ENCODE measurements around the gene STING1.

STING1 gene

DNA sequence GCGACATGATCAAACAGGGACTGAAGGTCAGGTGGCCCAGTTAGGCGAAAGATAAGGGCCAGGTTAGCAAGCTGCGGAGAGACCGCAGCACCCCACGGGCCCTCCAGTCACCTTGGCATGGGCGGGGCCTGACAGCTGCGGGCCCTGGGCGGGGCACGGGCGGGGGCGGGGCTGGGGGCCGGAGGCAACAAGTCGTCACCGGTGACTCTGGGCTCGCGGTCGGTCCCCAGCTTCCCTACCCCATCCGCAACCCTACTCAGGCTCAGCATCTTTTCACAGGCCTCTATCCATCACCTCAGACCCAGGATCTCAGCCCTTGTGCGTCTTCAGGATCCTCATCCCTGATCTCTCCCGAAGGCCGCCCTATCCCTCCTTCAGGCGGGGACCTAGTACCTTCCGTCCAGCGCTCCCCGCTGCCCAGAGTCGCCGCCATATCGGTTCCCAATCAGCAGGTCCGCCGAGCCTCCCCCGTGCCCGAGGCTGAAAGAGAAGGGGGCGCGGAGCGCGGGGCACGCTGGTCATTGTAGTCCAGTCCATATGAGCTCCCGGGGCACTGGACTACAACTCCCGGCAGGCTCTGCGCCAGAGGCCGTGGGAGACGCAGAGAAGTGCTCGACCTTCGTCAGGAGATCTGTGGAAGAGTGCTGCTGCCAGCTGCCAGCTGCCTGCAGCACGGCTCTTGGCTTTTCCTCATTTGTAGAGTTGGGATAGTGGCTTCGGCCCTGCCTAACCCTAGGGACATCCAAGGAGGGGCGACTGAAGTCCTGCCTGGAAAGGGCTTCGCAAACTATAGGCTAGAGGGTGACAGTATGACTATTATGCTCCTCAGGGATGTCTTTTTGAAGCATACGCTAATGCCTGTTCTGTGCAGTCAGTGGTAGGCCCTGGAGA, 43.3 kb downstream of the STING1 start, which contains the start of gene DNAJC18:
Gene DNAJC18 (minus strand): TSS at position 513 of the 891 bp plus-strand sequence. CDS start 80 bp downstream, at position 433.
- DNase-seq, result peak; percentile 79

DNA sequence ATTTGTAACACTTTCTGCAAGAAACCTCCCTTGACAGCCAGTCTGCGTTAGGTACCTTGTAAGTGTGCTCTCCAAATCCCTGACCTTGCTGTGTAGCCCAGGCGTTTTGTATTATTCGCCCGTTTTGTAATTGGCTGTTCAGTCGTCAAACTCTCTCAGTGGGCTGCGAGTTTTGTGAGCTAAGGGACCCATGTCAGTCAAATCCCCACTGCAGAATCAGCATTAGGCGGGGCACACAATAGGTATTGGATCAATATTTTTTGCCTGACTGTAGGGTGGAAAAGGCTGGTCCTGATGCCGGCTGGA, 43.9 kb downstream of the STING1 start:
- DNase-seq, result no peak

DNA sequence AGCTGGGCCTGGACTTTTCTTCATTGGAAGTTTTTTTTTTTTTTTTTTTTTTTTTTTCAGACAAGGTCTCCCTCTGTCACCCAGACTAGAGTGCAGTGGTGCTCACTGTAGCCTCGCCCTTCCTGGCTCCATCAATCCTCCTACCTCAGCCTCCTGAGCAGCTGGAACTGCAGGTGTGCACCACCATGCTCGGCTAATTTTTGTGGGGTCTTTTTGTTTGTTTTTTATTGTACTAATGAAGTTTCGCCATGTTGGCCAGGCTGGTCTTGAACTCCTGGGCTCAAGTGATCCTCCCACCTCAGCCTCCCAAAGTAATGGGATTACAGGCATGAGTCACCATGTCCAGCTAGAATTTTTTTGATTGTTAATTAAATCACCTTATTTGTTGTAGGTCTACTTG, 46.9 kb downstream of the STING1 start:
- no peak for DNase-seq

DNA sequence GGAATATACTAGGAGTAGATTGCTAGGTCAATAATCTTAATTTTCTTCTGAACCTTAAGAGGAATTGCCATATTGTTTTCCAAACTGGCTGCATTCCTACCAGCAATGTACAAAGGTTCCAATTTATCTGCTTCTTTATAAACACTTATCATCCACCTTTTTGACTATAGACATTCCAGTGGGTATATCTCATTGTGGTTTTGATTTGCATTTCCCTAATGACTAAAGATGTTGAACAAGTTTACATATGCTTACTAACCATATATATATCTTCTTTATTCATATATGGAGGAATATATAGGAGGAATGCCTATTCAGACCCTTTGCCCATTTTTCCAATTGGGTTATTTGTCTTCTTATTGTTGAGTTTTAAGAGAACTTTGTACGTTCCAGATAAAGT, 50.9 kb downstream of the STING1 start:
- no peak for DNase-seq

DNA sequence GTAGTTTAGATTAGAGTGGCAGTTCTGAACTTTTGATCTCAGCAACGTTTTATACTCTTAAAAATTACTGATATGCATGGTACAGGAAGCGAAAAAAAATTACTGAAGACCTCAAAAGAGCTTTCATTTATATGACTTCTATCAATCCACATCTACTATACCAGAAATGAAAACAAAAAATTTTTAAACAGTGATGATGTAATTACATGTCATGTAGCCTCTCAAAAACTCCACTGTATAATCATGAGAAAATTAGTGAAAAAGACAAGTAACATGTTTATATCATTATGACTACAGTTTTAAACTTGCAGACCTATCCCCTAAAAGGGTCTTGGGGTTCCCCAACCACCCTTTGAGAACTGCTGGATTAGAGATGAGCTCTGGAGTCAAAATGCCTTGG, 52.5 kb downstream of the STING1 start:
- no peak for DNase-seq

DNA sequence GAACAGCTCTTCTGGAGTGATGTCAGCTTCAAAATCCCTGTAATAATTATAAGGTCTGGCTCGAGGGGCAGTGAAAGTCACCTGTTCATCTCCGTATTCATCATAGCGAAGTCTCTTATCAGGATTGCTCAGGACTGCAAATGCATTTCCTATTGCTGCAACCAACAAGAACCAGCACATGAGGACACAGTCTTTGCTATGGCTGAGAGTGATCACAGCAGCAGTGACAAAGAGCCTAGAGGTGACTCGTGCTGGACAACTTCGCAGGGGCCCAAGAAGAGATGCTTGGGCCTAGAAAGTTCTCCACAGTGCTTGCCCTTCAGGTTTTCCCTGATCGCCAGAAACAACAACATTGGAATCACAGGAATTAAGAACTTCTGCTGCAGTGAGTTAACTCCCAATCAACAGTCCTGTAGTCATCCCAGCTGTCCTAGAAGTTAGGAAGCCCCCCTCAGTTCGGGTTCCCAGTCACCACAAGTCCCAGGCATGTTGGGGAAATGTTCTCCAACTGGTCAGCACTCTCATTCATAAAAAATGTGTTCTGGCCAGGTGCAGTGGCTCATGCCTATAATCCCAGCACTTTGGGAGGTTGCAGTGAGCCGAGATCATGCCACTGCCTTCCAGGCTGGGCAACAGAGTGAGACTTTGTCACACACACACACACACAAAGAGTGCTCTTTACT, 56.2 kb downstream of the STING1 start:
- DNase-seq, result no peak

Data from NCI-H510A treated with DMSO at 0.1 percent for 48 hours (cell line).